Breast epithelium (tissue), 3 donors: ENCODE data around the gene CCNF.

ENCODE experiments used
- POLR2A ChIP-seq: fragments of 450-650 bp; IDR thresholded peaks from one replicate; pipeline ENCODE4 v1.6.1; 2016; ENCODE audit warnings: antibody characterized with exemption, mild to moderate bottlenecking, moderate library complexity
- POLR2AphosphoS5 ChIP-seq, 3 donors: sonication (generic); formaldehyde crosslinking; IDR thresholded peaks; one replicate each; pipeline ENCODE4 v1.6.1; 2017; ENCODE audit warnings: antibody characterized with exemption in 3 of 3
- TF ChIP-seq, protein P1 (sequence below), 3 donors: fragments of 450-650 bp; IDR thresholded peaks; one replicate each; pipeline ENCODE4 v1.5.1; 2016 to 2017; ENCODE audit warnings: antibody characterized with exemption in 3 of 3, mild to moderate bottlenecking in 3 of 3, moderate library complexity in 3 of 3

DNA sequence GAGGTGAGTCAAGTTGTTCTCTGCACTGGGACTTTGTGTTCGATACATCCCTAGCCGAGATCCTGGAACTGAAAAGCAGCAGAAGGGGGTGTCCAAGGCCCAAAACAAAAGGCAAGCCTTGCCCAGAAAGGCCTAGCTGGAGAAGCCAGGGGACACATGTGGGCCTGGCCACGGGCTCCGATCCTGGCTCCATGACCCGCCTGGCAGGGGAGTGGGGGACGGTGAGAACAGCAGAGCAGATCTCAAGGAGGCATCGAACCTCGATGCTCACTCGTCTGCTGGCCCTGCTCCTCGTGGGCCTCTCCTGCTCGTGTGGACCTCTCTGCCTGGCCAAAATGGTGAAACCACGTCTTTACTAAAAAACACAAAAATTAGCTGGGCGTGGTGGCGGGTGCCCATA is 8.9 kb downstream of the CCNF start:
- TF ChIP-seq, protein P1, sequence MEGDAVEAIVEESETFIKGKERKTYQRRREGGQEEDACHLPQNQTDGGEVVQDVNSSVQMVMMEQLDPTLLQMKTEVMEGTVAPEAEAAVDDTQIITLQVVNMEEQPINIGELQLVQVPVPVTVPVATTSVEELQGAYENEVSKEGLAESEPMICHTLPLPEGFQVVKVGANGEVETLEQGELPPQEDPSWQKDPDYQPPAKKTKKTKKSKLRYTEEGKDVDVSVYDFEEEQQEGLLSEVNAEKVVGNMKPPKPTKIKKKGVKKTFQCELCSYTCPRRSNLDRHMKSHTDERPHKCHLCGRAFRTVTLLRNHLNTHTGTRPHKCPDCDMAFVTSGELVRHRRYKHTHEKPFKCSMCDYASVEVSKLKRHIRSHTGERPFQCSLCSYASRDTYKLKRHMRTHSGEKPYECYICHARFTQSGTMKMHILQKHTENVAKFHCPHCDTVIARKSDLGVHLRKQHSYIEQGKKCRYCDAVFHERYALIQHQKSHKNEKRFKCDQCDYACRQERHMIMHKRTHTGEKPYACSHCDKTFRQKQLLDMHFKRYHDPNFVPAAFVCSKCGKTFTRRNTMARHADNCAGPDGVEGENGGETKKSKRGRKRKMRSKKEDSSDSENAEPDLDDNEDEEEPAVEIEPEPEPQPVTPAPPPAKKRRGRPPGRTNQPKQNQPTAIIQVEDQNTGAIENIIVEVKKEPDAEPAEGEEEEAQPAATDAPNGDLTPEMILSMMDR (IDR thresholded peaks at IDR 0.05): no peak
- TF ChIP-seq POLR2A (no peak), POLR2AphosphoS5 (IDR thresholded peaks at IDR 0.05) (no peak)
